Measurements from ENCODE around the gene DPP7. TPM values are rescaled to one million over a fixed set of nuclear protein-coding genes. Genes with fewer than 3 reads are reported as not detected.
A peak's percentile ranks its signal among the peaks of the same experiment; 100 is the strongest.

The DPP7 gene
- 100 to 1,000 TPM; 172 to 236 TPM for total RNA-seq

- DNase-seq (ENCODE audit: low spot score in 2 of 2), result peak; percentile 83 to 84
- H3K9me3 Mint-ChIP-seq, result no peaks in the 10 kb centered on the region
- peak; percentile 90 to 96 for ATAC-seq
- H3K36me3 Mint-ChIP-seq, result no peaks in the 10 kb centered on the region
- peak within 1 kb of the TSS in 1 of 2 donors; percentile 29 for H3K27ac Mint-ChIP-seq
Observed at GRCh38 chr9:137114613-137115393, at the start of gene DPP7. TSS of gene DPP7 (minus strand) at chr9:137114733. CDS start at chr9:137114713, 20 bp downstream.

DNA sequence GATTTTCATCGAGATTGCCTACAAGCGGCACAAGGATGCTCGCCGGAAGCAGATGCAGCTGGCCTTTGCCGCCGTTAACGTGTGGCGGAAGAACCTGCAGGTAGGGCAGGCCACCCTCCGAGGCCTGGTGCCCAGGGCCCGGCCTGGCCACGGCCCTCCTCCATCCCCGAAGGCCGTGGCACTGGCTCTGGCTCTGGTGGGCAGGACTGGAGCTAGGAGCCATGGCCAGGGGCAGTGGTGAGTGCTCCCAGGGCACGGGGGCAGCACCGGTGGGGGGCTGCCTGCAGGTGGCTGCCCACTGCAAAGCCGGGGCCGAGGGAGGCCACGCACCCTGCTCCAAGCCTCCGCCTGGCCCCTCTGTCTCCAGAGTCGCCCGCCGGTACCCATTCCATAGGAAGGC, 49.3 kb upstream of the DPP7 start:
- Mint-ChIP-seq H3K36me3 (no peaks in the 10 kb centered on the region), H3K27ac (no peak overlapping the region), H3K9me3 (no peaks in the 10 kb centered on the region)
- ATAC-seq (no peak), DNase-seq (ENCODE audit: low spot score in 2 of 2) (no peak)

DNA sequence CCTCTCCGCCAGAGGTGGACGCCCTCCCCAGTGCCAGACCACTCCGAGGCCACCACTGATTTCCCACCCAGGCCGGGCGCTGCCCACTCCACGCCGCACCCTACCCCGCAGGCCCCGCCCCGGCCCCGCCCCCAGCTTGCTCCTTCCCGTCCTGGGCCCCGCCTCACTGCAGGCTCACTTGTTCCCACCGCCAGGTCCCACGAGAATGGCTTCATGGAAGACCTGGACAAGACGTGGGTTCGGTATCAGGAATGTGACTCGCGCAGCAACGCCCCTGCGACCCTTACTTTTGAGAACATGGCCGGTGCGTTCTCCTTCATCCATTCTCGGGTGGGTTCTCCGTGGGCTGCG, 48.8 kb upstream of the DPP7 start:
- ATAC-seq (no peak), DNase-seq (ENCODE audit: low spot score in 2 of 2) (no peak)
- no peaks in the 10 kb centered on the region for H3K9me3 Mint-ChIP-seq
- H3K36me3 Mint-ChIP-seq, result no peaks in the 10 kb centered on the region
- H3K27ac Mint-ChIP-seq, result no peak overlapping the region

DNA sequence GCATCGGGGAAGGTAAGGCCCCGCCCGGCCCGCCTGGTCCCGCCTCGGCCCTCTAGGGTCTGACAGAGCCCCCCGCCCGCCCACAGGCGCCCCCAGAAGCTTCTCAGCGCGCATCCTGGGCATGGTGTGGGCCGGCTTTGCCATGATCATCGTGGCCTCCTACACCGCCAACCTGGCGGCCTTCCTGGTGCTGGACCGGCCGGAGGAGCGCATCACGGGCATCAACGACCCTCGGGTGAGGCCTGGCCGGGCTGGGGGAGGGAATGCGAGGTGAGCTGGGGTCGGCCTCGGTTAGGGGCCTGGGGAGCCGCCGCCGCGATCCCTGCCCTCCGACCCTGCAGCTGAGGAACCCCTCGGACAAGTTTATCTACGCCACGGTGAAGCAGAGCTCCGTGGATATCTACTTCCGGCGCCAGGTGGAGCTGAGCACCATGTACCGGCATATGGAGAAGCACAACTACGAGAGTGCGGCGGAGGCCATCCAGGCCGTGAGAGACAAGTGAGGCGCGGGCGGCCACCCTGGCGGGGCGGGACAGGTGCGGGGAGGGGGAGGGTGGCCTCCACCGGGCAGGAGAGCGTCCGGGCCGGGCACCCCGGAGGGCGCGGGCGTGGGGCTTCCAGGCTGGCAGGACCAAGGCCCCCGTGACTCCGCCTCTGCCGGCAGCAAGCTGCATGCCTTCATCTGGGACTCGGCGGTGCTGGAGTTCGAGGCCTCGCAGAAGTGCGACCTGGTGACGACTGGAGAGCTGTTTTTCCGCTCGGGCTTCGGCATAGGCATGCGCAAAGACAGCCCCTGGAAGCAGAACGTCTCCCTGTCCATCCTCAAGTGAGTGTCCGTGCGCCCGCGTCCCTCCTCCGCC, 48.2 kb upstream of the DPP7 start:
- DNase-seq (ENCODE audit: low spot score in 2 of 2) (no peak), ATAC-seq (peak; percentile 36 to 40)
- no peak overlapping the region for H3K27ac Mint-ChIP-seq
- no peaks in the 10 kb centered on the region for H3K36me3 Mint-ChIP-seq
- H3K9me3 Mint-ChIP-seq, result no peaks in the 10 kb centered on the region

- H3K27ac Mint-ChIP-seq, result no peak overlapping the region
- H3K36me3 Mint-ChIP-seq, result no peaks in the 10 kb centered on the region
- no peak for DNase-seq (ENCODE audit: low spot score in 2 of 2)
- no peak for ATAC-seq
- H3K9me3 Mint-ChIP-seq, result no peaks in the 10 kb centered on the region
Observed at GRCh38 chr9:137161558-137162486, 47.3 kb upstream of the DPP7 start.

DNA sequence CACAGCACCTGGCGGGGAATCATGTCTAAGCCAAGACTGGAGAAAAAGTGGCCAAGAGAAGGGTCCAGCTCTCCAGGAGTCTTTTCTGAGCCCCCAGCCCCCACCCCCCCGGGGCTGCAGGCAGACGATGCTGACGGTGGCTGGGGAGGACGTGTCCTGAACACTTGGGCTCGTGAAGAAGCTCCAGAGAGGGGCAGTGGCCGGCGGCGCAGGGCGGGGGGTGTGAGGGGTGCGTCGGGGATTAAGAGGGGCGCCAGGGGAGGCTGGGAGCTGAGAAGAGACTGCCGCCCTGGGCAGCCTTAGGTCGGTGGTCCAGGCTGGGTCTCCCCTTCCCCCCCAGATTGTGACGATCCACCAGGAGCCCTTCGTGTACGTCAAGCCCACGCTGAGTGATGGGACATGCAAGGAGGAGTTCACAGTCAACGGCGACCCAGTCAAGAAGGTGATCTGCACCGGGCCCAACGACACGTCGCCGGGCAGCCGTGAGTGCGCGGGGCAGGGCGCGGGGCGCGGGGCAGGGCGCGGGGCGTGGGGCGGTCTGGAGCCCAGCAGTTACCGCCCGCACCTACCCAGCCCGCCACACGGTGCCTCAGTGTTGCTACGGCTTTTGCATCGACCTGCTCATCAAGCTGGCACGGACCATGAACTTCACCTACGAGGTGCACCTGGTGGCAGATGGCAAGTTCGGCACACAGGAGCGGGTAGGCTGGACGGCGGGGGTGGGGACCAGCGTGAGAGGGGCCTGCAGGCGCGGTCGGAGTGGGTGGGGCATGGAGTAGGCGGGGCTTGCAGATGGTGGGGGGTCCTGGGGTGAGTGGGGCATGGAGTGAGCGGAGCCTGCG, 46.4 kb upstream of the DPP7 start:
- Mint-ChIP-seq H3K27ac (no peak overlapping the region), H3K9me3 (no peaks in the 10 kb centered on the region), H3K36me3 (no peaks in the 10 kb centered on the region)
- DNase-seq (ENCODE audit: low spot score in 2 of 2) (peak in 1 of 2 donors; percentile 53), ATAC-seq (no peak)

DNA sequence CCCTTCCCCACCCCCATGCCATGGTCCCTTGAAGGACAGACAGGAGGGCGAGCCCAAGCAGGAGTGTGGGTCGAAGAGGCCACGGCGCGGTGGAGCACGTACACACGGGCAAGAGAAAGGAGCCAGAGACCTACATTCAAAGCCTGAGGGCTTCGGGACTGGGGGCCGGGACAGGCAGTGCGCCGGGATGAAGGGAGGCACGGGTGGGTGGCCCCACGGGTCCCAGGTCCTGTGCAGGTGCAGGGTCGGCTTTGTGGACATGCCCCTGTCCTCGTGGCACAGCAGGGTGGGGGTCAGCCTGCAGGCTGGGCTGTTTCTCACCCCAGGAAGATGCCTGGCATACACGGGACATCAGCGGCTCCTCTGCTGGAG, 45.5 kb upstream of the DPP7 start:
- H3K9me3 Mint-ChIP-seq, result no peaks in the 10 kb centered on the region
- no peak overlapping the region for H3K27ac Mint-ChIP-seq
- H3K36me3 Mint-ChIP-seq, result no peaks in the 10 kb centered on the region
- no peak for DNase-seq (ENCODE audit: low spot score in 2 of 2)
- no peak for ATAC-seq

- DNase-seq (ENCODE audit: low spot score in 2 of 2), result no peak
- no peaks in the 10 kb centered on the region for H3K36me3 Mint-ChIP-seq
- H3K27ac Mint-ChIP-seq, result no peak overlapping the region
- no peak for ATAC-seq
- no peaks in the 10 kb centered on the region for H3K9me3 Mint-ChIP-seq
Observed at GRCh38 chr9:137159105-137160053, 44.8 kb upstream of the DPP7 start.

- H3K27ac Mint-ChIP-seq, result no peak overlapping the region
- no peak for ATAC-seq
- H3K36me3 Mint-ChIP-seq, result no peaks in the 10 kb centered on the region
- no peaks in the 10 kb centered on the region for H3K9me3 Mint-ChIP-seq
- no peak for DNase-seq (ENCODE audit: low spot score in 2 of 2)
Observed at GRCh38 chr9:137158625-137159024, 44.1 kb upstream of the DPP7 start.

DNA sequence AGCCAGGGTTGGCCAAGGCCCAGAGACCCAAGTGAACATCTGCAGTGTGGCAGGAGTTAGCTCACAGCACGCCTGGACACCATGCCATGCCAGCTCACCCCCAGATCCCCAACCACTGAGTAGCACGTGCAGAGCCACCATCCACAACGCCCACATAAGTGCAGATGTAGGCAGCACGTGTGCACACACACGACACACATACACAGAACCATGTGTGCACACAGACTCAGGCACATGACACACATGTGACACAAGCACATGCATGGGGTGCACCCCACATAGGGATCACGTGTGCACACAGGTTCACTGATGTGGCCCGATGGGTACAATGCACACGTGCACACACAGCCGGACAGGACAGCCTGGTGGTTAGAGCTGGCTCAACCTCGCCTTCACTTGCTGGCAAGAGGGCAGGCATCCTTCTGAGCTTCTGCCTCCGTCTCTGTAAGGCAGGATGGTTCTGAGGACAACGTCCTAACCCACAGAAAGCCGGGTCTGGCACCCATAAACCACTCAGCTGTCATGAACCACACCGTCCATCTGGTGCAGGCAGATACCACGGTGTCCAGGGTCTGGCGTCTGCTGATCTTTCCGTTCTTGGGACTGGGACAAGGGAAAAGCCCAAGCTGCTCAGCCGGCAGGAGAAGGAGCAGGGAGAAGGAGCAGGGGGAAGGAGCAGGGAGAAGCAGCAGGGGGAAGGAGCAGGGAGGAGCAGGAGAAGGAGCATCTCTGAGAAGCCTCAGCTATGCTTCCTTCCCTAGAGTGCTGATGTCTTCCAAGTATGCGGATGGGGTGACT, 43.3 kb upstream of the DPP7 start:
- no peaks in the 10 kb centered on the region for H3K36me3 Mint-ChIP-seq
- ATAC-seq, result no peak
- H3K27ac Mint-ChIP-seq, result no peak overlapping the region
- DNase-seq (ENCODE audit: low spot score in 2 of 2), result no peak
- H3K9me3 Mint-ChIP-seq, result no peaks in the 10 kb centered on the region

- ATAC-seq, result peak; percentile 56 to 75
- H3K27ac Mint-ChIP-seq, result no peak overlapping the region
Observed at GRCh38 chr9:137156567-137157375, 42.2 kb upstream of the DPP7 start.

GRCh38 chr9:137152844-137153405, 38.4 kb upstream of the DPP7 start:
- Mint-ChIP-seq H3K36me3 (no peaks in the 10 kb centered on the region), H3K27ac (no peak overlapping the region), H3K9me3 (no peaks in the 10 kb centered on the region)
- ATAC-seq, result no peak
- DNase-seq (ENCODE audit: low spot score in 2 of 2), result no peak

More at GRCh38 chr9:137156567-137157375, 42.2 kb upstream of the DPP7 start:
- DNase-seq (ENCODE audit: low spot score in 2 of 2), result peak in 1 of 2 donors; percentile 68
- Mint-ChIP-seq H3K9me3 (no peaks in the 10 kb centered on the region), H3K36me3 (no peaks in the 10 kb centered on the region)

DNA sequence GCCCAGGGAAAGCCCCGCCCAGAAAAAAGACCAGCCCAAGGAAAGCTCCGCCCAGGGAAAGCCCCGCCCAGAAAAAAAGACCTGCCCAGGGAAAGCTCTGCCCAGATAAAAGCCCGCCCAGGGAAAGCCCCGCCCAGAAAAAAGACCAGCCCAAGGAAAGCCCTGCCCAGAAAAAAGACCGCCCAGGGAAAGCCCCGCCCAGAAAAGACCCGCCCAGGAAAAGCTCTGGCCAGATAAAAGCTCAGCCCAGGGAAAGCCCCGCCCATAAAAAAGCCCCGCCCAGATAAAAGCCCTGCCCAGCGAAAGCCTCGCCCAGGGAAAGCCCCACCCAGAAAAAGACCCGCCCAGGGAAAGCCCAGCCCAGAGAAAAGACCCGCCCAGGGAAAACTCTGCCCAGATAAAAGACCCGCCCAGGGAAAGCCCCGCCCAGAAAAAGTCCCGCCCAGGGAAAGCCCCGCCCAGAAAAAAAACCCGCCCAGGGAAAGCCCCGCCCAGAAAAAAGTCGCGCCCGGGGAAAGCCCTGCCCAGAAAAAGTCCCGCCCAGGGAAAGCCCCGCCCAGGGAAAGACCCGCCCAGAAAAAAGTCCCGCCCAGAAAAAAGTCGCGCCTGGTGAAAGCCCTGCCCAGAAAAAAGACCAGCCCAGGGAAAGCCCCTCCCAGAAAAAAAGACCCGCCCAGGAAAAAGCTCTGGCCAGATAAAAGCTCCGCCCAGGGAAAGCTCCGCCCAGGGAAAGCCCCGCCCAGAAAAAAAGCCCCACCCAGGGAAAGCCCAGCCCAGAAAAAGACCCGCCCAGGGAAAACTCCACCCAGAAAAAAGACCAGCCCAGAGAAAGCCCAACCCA, 36.3 kb upstream of the DPP7 start:
- Mint-ChIP-seq H3K9me3 (no peaks in the 10 kb centered on the region), H3K27ac (no peak overlapping the region), H3K36me3 (no peaks in the 10 kb centered on the region)
- DNase-seq (ENCODE audit: low spot score in 2 of 2) (peak; percentile 65 to 89), ATAC-seq (peak; percentile 71 to 72)

Measured in activated naive CD4-positive, alpha-beta T cell treated with anti-CD3 and anti-CD28 coated beads, Interleukin-2, amount 50 U/mL, for 72 hours (primary cell).